ENCODE data around the gene ABCD1.
"Not testable (repeated sequence)": the region's sequence is repeated elsewhere in the genome, so short reads cannot be mapped to it uniquely, and the experiment has no call there.

ABCD1 gene

GRCh38 chrX:153732401-153732800, 7.7 kb downstream of the ABCD1 start:
- in situ Hi-C loops (cut with MboI; ENCODE audit: low sequenced_read_pairs): no loop called here

- in situ Hi-C loops (cut with MboI; ENCODE audit: low sequenced_read_pairs): no loop called here
These were observed 9.1 kb downstream of the ABCD1 start for GRCh38 chrX:153733651-153734240.

GRCh38 chrX:153734871-153735270, 10.2 kb downstream of the ABCD1 start:
- in situ Hi-C loops (cut with MboI; ENCODE audit: low sequenced_read_pairs): no loop called here

- in situ Hi-C loops (cut with MboI; ENCODE audit: low sequenced_read_pairs): no loop called here
These were observed 10.6 kb downstream of the ABCD1 start for GRCh38 chrX:153735274-153735673.

- in situ Hi-C loops (cut with MboI; ENCODE audit: low sequenced_read_pairs): no loop called here
These were observed 11.6 kb downstream of the ABCD1 start for GRCh38 chrX:153736071-153736820.

GRCh38 chrX:153736871-153737441, 12.3 kb downstream of the ABCD1 start:
- in situ Hi-C loops (cut with MboI; ENCODE audit: low sequenced_read_pairs): no loop called here

GRCh38 chrX:153738056-153738605, 13.5 kb downstream of the ABCD1 start:
- in situ Hi-C loops (cut with MboI; ENCODE audit: low sequenced_read_pairs): no loop called here

- in situ Hi-C loops (cut with MboI; ENCODE audit: low sequenced_read_pairs): no loop called here
These were observed 15.3 kb downstream of the ABCD1 start for GRCh38 chrX:153739754-153740486.

- in situ Hi-C loops (cut with MboI; ENCODE audit: low sequenced_read_pairs): no loop called here
These were observed 16.1 kb downstream of the ABCD1 start for GRCh38 chrX:153740631-153741222.

GRCh38 chrX:153741446-153741845, 16.8 kb downstream of the ABCD1 start:
- in situ Hi-C loops (cut with MboI; ENCODE audit: low sequenced_read_pairs): no loop called here

- in situ Hi-C loops (cut with MboI; ENCODE audit: low sequenced_read_pairs): not testable (repeated sequence)
These were observed 17.5 kb downstream of the ABCD1 start for GRCh38 chrX:153742111-153742510.

GRCh38 chrX:153742796-153743467, 18.3 kb downstream of the ABCD1 start:
- in situ Hi-C loops (cut with MboI; ENCODE audit: low sequenced_read_pairs): not testable (repeated sequence)

GRCh38 chrX:153743468-153744209, 19.0 kb downstream of the ABCD1 start:
- in situ Hi-C loops (cut with MboI; ENCODE audit: low sequenced_read_pairs): not testable (repeated sequence)

GRCh38 chrX:153744210-153745066, 19.8 kb downstream of the ABCD1 start:
- in situ Hi-C loops (cut with MboI; ENCODE audit: low sequenced_read_pairs): no loop called here

- in situ Hi-C loops (cut with MboI; ENCODE audit: low sequenced_read_pairs): not testable (repeated sequence)
These were observed 20.4 kb downstream of the ABCD1 start for GRCh38 chrX:153745067-153745433.

GRCh38 chrX:153746359-153746758, 21.7 kb downstream of the ABCD1 start:
- in situ Hi-C loops (cut with MboI; ENCODE audit: low sequenced_read_pairs): no loop called here

- in situ Hi-C loops (cut with MboI; ENCODE audit: low sequenced_read_pairs): not testable (repeated sequence)
These were observed 22.3 kb downstream of the ABCD1 start for GRCh38 chrX:153746991-153747390.

- in situ Hi-C loops (cut with MboI; ENCODE audit: low sequenced_read_pairs): not testable (repeated sequence)
These were observed 24.4 kb downstream of the ABCD1 start for GRCh38 chrX:153749017-153749416.
